Measurements from ENCODE around the gene GTPBP1.

Gene GTPBP1

DNA sequence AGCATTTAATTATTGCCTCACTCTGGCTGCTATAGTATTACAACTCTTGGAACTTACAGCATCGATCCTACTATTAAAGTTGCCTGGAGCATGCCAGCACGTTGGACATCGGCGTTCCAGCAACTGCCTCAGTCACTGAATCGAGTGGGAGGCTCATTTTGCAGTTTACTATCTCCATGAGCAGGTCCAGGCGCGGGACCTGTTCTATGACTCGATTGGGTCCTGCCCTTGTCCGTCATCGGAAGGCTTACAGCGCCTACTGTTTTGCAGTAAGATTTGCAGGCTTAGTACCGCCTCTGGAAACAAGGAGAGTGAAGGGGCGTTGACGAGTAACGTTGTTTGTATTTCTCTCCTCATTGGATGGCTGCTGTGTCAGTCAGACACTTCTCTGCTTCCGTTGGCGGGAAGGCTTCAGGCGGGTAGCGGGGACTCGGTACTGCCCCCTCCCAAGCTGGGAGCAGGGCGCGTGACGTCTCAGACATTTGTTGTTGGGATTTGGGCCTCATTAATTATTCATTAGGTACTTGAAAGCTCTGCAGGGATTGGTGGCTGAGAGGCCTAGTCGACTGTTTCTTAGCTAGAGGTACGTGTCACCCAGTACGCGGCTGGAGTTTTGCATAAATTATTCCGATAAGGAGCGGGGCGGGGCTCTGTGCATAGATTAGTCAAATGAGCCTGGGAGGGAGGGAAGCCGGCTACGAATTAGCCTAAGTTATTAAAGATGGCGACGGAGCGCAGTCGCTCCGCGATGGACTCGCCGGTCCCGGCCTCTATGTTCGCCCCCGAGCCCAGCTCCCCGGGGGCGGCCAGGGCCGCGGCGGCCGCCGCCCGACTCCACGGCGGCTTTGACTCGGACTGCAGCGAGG is at the start of gene GTPBP1:
GTPBP1 (plus strand) TSS at position 710 of the 866 bp plus-strand sequence; CDS start at position 722, 12 bp downstream.
- H3K27ac Mint-ChIP-seq: peak within 1 kb of the TSS; percentile 98
- peak within 1 kb of the TSS; percentile 94 for H3K4me3 Mint-ChIP-seq
- no peaks in the 10 kb centered on the region for H3K9me3 Mint-ChIP-seq
- peaks cover 48% of the 10 kb centered on the region for H3K4me1 Mint-ChIP-seq (ENCODE audit: low read depth)
- H3K36me3 Mint-ChIP-seq (ENCODE audit: low read depth): peaks cover 14% of the 10 kb centered on the region
- no peaks in the 10 kb centered on the region for H3K27me3 Mint-ChIP-seq (ENCODE audit: low read depth)

DNA sequence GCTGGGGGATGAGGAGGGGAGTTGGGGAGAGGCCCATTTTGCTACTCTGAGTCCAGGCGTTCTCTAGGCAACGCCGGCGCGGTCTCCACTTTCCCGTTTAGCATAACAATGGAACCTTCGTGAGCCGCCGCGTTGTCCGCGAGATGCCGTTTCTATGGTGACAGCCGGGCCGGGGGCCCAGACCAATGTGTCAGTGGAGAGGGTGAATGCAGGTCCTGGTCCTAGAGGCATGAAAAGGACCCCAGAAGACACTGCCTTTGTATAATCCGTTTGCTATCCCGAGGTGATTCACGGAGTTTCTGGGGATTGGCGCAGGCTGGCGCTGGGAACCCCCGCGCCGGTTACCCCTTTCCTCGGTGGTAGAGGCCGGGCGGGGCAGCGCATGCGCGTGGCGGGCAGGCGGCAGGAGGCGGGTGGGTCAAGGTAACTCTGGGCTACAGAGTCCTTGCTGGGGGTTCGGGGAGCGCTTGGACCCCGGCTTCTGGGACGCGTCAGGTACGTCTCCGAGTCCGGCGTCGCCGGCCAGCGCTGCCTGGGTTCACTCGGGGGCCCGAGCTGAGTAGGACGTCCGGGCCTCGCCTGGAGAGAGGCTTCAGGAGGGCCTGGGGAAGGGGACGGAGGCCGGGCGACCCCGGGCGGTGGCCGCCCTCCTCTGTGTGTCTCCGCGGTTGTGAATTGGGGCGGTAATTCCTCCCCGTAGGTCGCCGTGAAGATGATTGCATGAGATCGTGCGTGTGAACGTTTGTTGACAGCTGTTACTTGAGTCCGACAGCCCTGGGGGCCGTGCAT is 49.3 kb upstream of the GTPBP1 start, which contains the start of the genes CBY1 and FAM227A:
CBY1 (plus strand) TSS at position 383 of the 789 bp plus-strand sequence. CDS start 11,417 bp downstream, outside the sequence.
FAM227A (minus strand) TSS at position 137 of the 789 bp plus-strand sequence. CDS start 6,224 bp downstream, outside the sequence.
- Mint-ChIP-seq H3K27me3 (ENCODE audit: low read depth) (no peaks in the 10 kb centered on the region), H3K4me1 (ENCODE audit: low read depth) (peaks cover 19% of the 10 kb centered on the region), H3K36me3 (ENCODE audit: low read depth) (no peaks in the 10 kb centered on the region), H3K4me3 (peak within 1 kb of the TSS; percentile 94), H3K27ac (peak within 1 kb of the TSS; percentile 98), H3K9me3 (no peaks in the 10 kb centered on the region)

DNA sequence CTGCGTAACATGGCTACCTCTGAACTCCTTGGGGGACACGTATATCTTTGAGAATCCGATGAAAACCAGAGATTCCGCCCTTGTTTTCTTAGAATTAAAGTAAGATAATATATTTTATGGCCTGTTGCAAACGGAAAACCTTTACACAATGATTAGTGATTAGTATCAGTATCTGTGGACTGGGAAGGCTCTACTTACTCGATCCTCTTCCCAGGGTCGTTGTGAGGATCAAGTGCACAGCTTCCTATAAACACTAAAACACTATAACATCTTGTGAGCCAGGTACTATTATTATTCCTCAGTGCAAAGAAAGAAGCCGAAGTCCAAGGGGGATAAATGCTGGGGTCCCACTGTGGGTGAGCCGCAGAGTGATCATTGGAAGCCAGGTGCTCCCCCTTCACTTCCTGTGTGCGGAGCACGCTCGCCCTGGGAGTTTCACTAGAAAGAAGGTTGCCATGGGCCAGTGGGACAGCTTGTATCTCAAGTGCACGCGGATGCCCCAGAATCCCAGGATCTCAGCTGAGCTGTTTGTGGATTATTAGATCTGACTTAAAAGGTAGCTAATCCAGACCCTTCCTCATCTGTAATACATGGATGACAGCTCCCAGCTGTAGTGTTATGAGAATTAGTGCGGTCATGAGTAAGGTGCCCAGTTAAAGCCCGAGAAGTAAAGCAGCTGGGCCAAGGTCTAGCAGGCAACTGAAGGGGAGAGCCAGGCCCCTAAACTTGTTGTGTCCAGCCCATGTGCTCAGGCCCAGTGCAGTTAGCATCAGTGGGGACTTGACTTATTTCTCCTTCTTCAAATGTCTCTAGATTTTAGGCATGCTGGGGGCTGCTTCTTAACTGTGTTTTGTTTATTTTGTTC is 48.5 kb upstream of the GTPBP1 start:
- H3K4me3 Mint-ChIP-seq: peak overlapping the region; percentile 94
- peaks cover 19% of the 10 kb centered on the region for H3K4me1 Mint-ChIP-seq (ENCODE audit: low read depth)
- peak overlapping the region; percentile 98 for H3K27ac Mint-ChIP-seq
- H3K36me3 Mint-ChIP-seq (ENCODE audit: low read depth): no peaks in the 10 kb centered on the region
- H3K9me3 Mint-ChIP-seq: no peaks in the 10 kb centered on the region
- no peaks in the 10 kb centered on the region for H3K27me3 Mint-ChIP-seq (ENCODE audit: low read depth)

DNA sequence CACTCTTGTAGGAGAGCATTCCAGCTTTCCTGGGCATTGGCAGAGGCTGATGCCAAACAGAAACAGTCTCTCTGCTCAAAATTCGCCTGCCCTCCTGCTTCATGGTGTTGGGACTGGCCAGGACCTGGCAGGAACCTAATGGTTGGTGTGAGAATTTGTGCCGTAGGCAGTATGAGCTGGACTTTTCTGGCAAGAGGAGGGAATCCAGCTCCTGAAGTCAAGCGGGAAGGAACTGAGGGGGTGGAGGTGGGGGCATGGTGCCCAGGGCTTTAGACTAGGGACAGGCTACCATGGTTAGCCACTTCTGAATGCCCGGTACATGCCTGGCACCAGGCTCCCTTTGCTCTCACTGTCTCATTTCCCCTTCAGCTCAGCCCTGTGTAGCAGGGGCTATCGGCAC is 30.9 kb upstream of the GTPBP1 start:
- peaks cover 19% of the 10 kb centered on the region for H3K36me3 Mint-ChIP-seq (ENCODE audit: low read depth)
- peaks cover 2% of the 10 kb centered on the region for H3K4me1 Mint-ChIP-seq (ENCODE audit: low read depth)
- H3K27ac Mint-ChIP-seq: no peak overlapping the region
- H3K4me3 Mint-ChIP-seq: no peak overlapping the region
- H3K9me3 Mint-ChIP-seq: no peaks in the 10 kb centered on the region
- no peaks in the 10 kb centered on the region for H3K27me3 Mint-ChIP-seq (ENCODE audit: low read depth)

DNA sequence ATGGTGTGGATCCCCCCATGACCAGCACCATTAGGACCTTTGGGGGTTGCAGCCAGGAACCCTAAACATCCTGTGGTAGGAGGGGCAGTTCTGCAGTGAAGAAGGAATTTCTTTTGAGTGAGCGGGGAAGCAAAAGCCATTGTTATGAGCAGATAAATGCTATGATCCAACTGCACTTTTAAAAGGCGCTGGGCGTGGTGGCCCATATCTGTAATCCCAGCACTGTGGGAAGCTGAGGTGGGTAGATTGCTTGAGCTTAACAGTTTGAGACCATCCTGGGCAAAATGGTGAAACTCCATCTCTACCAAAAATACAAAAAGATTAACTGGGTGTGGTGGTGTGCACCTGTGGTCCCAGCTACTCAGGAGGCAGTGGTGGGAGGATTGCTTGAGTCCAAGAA is 29.9 kb upstream of the GTPBP1 start:
- peaks cover 16% of the 10 kb centered on the region for H3K36me3 Mint-ChIP-seq (ENCODE audit: low read depth)
- no peaks in the 10 kb centered on the region for H3K27me3 Mint-ChIP-seq (ENCODE audit: low read depth)
- H3K4me1 Mint-ChIP-seq (ENCODE audit: low read depth): peaks cover 2% of the 10 kb centered on the region
- no peak overlapping the region for H3K4me3 Mint-ChIP-seq
- H3K27ac Mint-ChIP-seq: no peak overlapping the region
- no peaks in the 10 kb centered on the region for H3K9me3 Mint-ChIP-seq

DNA sequence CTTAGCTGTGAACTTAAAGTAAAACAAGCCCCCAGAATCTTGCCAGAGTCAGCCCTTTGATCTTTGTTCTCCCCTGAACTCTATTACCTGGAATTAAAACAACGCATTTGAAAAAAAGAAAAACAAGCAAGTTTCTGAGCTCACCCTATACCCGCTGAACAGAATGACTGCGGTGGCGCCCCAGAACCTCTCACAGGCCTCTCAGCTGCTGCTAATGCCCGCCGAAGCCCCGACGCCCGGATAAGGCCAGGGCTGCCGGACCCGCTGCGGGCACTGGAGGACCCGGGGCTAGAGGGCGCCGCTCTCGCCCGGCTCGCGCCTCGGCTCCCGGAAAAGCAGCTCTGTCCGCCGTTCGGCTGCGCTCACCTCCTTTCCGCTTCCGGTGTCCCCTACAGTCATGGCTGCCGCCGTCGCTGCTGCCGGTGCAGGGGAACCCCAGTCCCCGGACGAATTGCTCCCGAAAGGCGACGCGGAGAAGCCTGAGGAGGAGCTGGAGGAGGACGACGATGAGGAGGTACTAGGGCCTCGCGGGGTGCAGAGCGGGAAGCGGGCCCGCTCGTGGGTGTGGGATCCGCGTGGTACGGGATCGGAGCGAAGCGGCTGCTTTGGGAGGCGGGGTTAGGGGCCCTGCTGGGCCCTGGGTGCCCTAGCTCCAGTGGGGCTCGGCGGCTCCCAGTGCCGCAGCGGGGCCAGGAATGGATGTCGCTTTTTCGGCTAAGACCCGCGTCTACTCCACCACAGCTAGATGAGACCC is 24.0 kb upstream of the GTPBP1 start, which contains the start of gene TOMM22:
TOMM22 (plus strand) TSS at position 376 of the 754 bp plus-strand sequence; CDS start at position 398, 22 bp downstream.
- Mint-ChIP-seq H3K4me3 (peak within 1 kb of the TSS; percentile 97), H3K4me1 (ENCODE audit: low read depth) (peaks cover 16% of the 10 kb centered on the region), H3K27me3 (ENCODE audit: low read depth) (no peaks in the 10 kb centered on the region), H3K27ac (peak within 1 kb of the TSS; percentile 97), H3K36me3 (ENCODE audit: low read depth) (peaks cover 25% of the 10 kb centered on the region), H3K9me3 (no peaks in the 10 kb centered on the region)

DNA sequence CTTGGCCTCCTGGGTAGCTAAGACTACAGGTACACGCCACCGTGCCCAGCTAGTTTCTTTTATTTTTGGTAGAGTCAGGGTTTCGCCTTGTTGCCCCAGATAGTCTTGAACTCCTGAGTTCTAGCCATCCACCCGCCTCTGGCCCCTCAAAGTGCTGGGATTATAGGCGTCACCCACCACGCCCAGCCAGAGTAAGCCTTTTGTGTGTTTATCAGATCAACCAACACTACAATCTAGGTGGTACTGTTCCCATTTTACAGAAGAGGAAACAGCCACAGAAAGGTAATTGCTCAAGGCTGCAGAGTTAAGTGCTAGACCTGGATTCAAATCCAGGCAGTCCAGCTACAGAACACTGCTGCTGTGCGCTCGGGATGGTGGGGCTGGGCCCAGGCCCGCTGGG is 20.8 kb upstream of the GTPBP1 start:
- H3K27ac Mint-ChIP-seq: no peak overlapping the region
- H3K4me1 Mint-ChIP-seq (ENCODE audit: low read depth): peaks cover 14% of the 10 kb centered on the region

DNA sequence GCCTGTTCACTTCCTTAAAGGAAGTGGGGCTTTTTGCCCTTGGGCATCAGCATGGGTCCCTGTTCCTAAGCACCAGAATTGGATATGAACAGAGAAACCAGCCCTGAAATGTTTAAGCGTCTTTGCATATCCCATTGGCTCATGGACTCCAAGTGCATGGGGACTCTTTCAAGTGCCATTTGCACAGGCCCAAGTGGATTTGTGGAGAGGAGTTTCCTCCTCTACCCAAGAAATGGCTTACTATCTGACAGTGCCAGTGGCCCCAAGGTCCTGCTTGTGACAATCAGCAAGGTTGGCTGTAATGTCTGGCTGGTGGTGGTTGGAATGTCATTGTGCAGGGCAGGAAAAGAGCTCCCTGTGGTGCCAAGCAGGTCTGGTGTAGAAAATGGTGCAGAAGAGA is 20.0 kb upstream of the GTPBP1 start:
- H3K36me3 Mint-ChIP-seq (ENCODE audit: low read depth): peaks cover 37% of the 10 kb centered on the region
- H3K4me3 Mint-ChIP-seq: no peak overlapping the region
- H3K27me3 Mint-ChIP-seq (ENCODE audit: low read depth): no peaks in the 10 kb centered on the region
- peaks cover 14% of the 10 kb centered on the region for H3K4me1 Mint-ChIP-seq (ENCODE audit: low read depth)
- H3K9me3 Mint-ChIP-seq: no peaks in the 10 kb centered on the region
- H3K27ac Mint-ChIP-seq: no peak overlapping the region

More for the DNA sequence above, 20.8 kb upstream of the GTPBP1 start:
- H3K27me3 Mint-ChIP-seq (ENCODE audit: low read depth): no peaks in the 10 kb centered on the region
- H3K9me3 Mint-ChIP-seq: no peaks in the 10 kb centered on the region
- no peak overlapping the region for H3K4me3 Mint-ChIP-seq
- H3K36me3 Mint-ChIP-seq (ENCODE audit: low read depth): peaks cover 35% of the 10 kb centered on the region

DNA sequence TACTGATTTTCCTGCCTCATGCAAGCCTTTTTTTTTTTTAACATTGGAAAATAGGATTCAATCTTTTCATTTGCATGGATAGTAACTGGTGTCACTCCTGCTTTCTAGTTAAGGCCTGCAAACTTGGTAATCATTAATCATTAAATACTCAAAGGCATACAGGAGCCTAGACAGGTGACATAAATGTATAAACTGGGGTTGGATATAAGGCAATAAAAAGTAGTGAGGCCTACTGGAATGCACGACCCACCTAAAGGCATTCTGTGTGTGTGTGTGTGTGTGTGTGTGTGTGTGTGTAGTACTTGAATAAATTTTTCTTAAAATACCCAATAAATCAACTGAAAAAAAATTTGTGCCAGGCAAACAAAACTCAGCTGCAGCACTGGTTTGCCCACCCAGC is 16.1 kb upstream of the GTPBP1 start:
- Mint-ChIP-seq H3K4me1 (ENCODE audit: low read depth) (peaks cover 8% of the 10 kb centered on the region), H3K27me3 (ENCODE audit: low read depth) (no peaks in the 10 kb centered on the region), H3K36me3 (ENCODE audit: low read depth) (peaks cover 34% of the 10 kb centered on the region), H3K9me3 (no peaks in the 10 kb centered on the region), H3K4me3 (no peak overlapping the region), H3K27ac (peak overlapping the region; percentile 26)

DNA sequence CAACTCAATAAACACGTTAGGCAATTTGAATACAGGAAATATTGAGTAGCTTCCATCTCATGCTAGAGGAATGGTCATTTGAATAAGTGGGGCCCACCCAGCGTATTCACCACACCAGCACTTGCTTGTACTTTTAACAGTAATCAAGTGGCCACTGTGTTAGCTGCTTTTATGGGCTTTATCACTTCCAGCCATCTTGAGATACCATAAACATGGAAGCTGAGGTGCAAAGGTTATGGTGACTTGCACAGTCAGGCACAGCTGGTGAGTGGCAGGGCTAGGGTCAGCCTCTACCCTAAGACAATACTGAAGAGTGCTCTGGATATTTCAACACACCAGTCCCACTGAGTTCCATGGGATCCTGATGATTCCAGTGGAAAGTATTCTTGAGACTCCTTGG is 11.7 kb upstream of the GTPBP1 start:
- Mint-ChIP-seq H3K9me3 (no peaks in the 10 kb centered on the region), H3K36me3 (ENCODE audit: low read depth) (peaks cover 34% of the 10 kb centered on the region), H3K27me3 (ENCODE audit: low read depth) (no peaks in the 10 kb centered on the region), H3K4me1 (ENCODE audit: low read depth) (peaks cover 35% of the 10 kb centered on the region), H3K27ac (no peak overlapping the region), H3K4me3 (no peak overlapping the region)

DNA sequence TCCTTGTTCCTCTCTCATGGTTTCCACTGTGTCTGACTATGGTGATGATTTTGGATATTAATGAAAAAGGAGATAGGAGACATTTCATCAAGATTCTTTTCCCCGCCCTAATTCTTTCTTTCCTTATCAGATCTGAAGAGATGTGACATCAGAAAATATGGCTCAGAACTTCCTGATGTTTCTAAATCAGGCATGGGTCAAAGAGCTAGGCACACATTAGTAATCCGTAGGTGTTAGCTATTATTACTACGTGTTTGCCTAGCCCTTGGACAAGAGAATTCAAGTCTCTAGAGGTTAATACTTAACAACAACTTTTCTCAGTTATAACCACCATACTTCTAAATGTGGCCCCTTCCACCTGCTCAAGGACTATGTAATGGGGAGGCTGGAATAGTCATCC is 10.8 kb upstream of the GTPBP1 start:
- Mint-ChIP-seq H3K27me3 (ENCODE audit: low read depth) (no peaks in the 10 kb centered on the region), H3K4me3 (peak overlapping the region; percentile 1), H3K27ac (peak overlapping the region; percentile 3), H3K36me3 (ENCODE audit: low read depth) (peaks cover 34% of the 10 kb centered on the region), H3K9me3 (no peaks in the 10 kb centered on the region), H3K4me1 (ENCODE audit: low read depth) (peaks cover 44% of the 10 kb centered on the region)

DNA sequence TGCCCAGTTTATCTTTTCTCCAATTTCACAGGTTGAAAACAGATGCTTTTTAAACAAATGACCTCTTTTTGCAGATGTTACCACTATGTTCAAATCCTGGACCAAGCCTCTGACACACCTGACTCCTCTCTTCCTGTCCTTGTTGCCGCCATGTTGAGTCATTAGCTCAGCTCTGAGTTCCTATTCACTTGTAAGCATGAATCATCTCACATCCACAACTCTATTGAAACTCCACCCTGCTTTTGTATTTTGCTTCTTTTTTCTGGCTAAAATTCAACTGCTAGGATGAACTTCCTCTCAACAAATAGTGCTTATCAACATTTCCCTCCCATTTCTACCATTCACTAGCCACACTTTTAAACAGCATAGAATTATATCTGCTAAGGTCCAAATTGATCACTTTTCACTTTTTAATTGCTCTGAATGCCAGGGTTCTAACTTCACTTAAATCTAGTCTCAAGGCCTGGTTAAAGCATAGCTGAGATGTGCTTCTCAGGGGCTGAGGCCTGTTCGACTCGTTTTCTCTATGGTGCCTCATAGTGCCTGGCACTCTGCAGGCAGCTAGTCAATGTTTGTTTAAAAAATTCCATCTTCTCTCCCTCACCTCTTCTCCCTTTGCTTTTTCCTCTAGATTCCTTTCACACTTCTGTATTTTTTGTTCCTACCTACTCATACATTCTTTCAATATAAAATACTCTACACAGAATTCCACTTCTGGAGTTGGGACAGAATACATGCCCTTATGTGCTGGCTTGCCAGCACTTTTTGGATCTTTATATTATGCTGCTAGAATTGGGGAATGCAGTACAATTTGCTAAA is 8.9 kb upstream of the GTPBP1 start:
- Mint-ChIP-seq H3K4me3 (peak overlapping the region; percentile 86), H3K9me3 (no peaks in the 10 kb centered on the region), H3K36me3 (ENCODE audit: low read depth) (peaks cover 30% of the 10 kb centered on the region), H3K27ac (peak overlapping the region; percentile 88), H3K27me3 (ENCODE audit: low read depth) (no peaks in the 10 kb centered on the region), H3K4me1 (ENCODE audit: low read depth) (peaks cover 49% of the 10 kb centered on the region)
